ENCODE measurements around the gene REXO1.
"Not testable (repeated sequence)": the region's sequence is repeated elsewhere in the genome, so short reads cannot be mapped to it uniquely, and the experiment has no call there.

The REXO1 gene

GRCh38 chr19:1875265-1875645 lies 27.0 kb upstream of the REXO1 start:
- DNase-seq = not testable (repeated sequence)

- DNase-seq = peak; percentile 35
Measured at GRCh38 chr19:1874554-1875185, 26.4 kb upstream of the REXO1 start.

- DNase-seq = no peak
Measured at GRCh38 chr19:1873524-1874473, 25.5 kb upstream of the REXO1 start.

- DNase-seq = no peak
Measured at GRCh38 chr19:1872807-1873523, 24.7 kb upstream of the REXO1 start.

GRCh38 chr19:1871630-1872029 lies 23.3 kb upstream of the REXO1 start:
- DNase-seq = no peak

GRCh38 chr19:1871140-1871597 lies 22.9 kb upstream of the REXO1 start:
- no peak for DNase-seq

- no peak for DNase-seq
Measured at GRCh38 chr19:1868971-1869370, 20.7 kb upstream of the REXO1 start.

- DNase-seq = no peak
Measured at GRCh38 chr19:1867349-1867724, 19.1 kb upstream of the REXO1 start.

GRCh38 chr19:1866693-1867348 lies 18.5 kb upstream of the REXO1 start:
- DNase-seq = no peak

- DNase-seq = no peak
Measured at GRCh38 chr19:1865172-1866010, 17.1 kb upstream of the REXO1 start.

- DNase-seq = peak; percentile 67
Measured at GRCh38 chr19:1864480-1865171, 16.3 kb upstream of the REXO1 start.

GRCh38 chr19:1863638-1864479 lies 15.6 kb upstream of the REXO1 start:
- peak; percentile 94 for DNase-seq

- DNase-seq = no peak
Measured at GRCh38 chr19:1863328-1863637, 15.0 kb upstream of the REXO1 start, which contains the start of gene KLF16. Gene KLF16, minus strand, starts transcription at chr19:1863579. Its CDS starts 82 bp downstream, at chr19:1863497.

- peak; percentile 42 for DNase-seq
Measured at GRCh38 chr19:1862424-1863327, 14.4 kb upstream of the REXO1 start.

- no peak for DNase-seq
Measured at GRCh38 chr19:1862068-1862423, 13.8 kb upstream of the REXO1 start.

- peak; percentile 29 for DNase-seq
Measured at GRCh38 chr19:1861599-1862031, 13.3 kb upstream of the REXO1 start.

GRCh38 chr19:1860821-1861598 lies 12.7 kb upstream of the REXO1 start:
- no peak for DNase-seq

GRCh38 chr19:1860042-1860775 lies 11.9 kb upstream of the REXO1 start:
- peak; percentile 72 for DNase-seq

Measured in EL (cell line).